Measurements from ENCODE around the gene PRKCZ.

PRKCZ gene

GRCh38 chr1:2215909-2216766, 165.9 kb downstream of the PRKCZ start:
- no peak for DNase-seq

DNA sequence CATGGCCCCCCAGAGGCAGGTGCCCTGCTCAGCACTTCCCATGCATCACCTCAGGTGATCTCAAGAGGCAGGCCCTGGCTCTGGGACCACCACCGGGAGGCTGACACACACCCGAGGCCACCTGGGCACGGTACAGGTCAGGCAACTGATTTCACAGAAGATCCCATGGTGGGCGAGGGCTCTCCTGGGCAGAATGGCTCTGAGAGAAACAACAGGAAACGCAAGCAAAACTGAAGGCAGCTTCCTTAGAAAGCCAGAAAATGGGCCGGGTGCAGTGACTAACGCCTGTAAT, 166.5 kb downstream of the PRKCZ start:
- no peak for DNase-seq

GRCh38 chr1:2221271-2221670, 171.1 kb downstream of the PRKCZ start:
- DNase-seq, result no peak

DNA sequence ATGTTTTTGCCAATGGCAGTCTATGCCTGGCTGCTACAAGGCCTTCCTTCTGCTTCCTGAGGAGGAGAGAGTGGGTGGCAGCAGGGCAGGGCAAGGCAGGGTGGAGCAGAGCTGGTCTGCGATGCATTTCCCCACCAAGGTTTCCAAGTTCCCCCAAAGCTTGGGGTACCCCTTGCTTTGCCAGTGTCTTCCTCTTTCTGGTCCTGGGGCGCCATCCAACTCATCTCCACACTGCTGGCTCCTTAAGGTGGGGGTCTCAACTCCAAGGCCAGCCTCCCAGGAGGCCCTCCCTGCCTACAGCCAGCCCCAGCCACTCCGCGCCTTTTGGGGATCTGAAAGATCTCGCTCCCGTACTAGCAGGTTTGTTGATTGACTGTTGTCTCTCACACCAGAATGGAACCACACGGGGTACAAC, 174.0 kb downstream of the PRKCZ start:
- DNase-seq, result no peak

DNA sequence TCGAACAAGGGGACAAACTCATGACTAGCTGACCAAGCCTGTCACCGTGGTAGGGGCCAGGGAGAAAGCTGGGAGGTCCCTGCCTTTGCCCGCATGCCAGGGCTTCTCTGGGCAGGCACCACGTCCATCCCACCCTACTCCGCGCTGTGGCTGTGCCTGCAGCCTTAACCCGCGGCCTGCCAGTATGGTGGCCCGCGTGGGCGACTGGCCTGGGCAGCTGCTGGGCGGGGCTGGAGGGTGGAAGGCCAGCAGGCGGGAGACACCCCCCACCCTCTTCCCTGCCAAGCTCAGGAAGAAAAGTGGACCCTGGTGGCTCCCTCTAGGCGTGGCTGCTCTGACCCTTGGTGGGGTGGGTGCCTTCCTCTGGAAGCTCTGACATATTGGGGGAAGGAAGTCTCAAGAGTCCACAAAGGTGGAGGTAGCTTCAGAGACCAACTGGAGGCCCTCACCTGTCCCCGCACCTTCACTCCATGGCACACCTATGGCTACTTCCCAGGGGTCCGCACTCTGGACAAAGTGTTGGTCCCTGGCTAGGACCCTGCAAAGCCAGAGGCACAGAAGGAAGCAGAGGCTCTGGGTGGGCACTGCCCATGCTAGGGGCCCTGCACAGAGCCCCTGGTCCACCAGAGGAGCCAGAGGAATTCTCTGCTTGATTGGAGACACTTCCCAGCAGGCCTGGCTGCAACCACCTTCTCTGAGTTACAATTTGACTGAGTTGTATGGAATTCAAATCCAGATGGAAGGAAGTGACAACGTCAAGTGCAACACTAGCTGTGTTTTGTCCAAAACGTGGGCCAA, 174.6 kb downstream of the PRKCZ start:
- DNase-seq, result no peak

- no peak for DNase-seq
Measured at GRCh38 chr1:2226525-2227345, 176.5 kb downstream of the PRKCZ start.

DNA sequence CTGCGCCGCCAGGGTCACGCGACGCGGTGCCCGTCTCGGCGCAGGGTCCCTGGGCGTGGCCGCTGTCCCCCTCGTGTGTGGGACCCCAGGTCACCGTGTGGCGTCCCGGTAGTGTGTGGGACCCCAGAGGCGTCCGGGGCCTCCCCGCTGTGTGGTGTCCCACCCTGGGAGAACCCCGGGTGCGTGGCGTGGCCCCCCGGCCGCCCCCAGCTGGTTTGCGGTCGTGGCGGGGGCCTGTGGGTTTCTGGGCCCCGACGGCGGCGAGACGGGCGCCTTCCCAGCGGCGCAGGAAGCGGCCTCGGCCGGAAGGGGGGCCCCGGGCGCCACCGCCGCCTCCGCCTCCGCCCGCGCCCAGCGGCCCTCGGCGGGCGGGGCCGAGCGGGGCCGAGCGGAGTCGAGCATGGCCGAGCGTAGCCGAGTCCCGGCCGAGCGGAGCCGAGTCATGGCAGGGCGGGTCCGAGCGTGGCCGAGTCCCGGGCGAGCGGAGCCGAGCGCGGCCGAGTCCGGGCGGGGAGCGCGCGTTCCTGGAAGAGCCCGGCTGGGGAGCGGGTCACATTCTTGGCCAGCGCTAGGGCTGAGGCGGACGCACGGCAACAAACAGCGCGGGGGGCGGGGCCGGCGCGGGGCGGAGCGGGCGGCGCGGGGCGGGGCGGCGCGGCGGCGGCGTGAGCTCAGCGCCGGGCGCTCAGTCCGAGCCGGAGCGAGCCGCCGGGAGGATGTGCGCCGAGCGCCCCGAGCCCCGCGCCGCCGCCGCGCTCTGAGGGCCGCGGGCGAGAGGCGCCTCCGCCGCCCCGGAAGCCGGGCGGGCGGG, 177.3 kb downstream of the PRKCZ start:
- DNase-seq, result peak; percentile 94

DNA sequence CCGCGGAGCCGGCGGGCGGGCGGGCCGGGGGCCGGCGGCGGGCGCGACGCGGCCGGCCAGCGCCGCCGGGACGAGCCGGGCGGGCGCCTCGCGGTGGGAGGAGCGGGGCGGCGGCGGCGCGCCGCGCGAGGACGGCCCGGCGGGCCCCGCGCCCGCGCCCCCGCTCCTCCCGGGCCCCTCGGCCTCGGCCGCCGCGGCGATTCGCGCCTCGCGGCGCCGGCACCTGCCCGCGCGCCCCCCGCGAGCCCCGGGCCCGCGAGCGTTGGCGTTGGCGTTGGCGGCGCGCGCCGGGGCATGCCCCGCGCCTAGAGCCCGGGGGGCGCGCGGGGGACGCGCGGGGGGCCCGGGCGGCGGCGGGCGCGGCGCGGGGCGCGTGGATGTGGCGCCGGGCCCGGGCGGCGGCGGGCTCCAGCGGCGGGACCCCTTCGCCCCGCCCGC, 178.0 kb downstream of the PRKCZ start, which contains the start of gene SKI:
Gene SKI (plus strand): TSS at position 163 of the 438 bp plus-strand sequence. CDS start 448 bp downstream, outside the sequence.
- no peak for DNase-seq

GRCh38 chr1:2228694-2229036, 178.5 kb downstream of the PRKCZ start:
- no peak for DNase-seq

DNA sequence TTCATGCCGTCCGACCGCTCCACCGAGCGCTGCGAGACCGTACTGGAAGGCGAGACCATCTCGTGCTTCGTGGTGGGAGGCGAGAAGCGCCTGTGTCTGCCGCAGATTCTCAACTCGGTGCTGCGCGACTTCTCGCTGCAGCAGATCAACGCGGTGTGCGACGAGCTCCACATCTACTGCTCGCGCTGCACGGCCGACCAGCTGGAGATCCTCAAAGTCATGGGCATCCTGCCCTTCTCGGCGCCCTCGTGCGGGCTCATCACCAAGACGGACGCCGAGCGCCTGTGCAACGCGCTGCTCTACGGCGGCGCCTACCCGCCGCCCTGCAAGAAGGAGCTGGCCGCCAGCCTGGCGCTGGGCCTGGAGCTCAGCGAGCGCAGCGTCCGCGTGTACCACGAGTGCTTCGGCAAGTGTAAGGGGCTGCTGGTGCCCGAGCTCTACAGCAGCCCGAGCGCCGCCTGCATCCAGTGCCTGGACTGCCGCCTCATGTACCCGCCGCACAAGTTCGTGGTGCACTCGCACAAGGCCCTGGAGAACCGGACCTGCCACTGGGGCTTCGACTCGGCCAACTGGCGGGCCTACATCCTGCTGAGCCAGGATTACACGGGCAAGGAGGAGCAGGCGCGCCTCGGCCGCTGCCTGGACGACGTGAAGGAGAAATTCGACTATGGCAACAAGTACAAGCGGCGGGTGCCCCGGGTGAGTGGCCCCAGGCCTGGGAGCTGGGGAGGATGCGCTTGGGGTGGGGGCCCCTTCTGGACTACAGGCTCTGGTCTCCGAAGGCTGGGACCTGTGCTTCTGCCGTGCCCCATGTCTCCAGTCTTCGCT, 179.0 kb downstream of the PRKCZ start:
- DNase-seq, result peak; percentile 40

DNA sequence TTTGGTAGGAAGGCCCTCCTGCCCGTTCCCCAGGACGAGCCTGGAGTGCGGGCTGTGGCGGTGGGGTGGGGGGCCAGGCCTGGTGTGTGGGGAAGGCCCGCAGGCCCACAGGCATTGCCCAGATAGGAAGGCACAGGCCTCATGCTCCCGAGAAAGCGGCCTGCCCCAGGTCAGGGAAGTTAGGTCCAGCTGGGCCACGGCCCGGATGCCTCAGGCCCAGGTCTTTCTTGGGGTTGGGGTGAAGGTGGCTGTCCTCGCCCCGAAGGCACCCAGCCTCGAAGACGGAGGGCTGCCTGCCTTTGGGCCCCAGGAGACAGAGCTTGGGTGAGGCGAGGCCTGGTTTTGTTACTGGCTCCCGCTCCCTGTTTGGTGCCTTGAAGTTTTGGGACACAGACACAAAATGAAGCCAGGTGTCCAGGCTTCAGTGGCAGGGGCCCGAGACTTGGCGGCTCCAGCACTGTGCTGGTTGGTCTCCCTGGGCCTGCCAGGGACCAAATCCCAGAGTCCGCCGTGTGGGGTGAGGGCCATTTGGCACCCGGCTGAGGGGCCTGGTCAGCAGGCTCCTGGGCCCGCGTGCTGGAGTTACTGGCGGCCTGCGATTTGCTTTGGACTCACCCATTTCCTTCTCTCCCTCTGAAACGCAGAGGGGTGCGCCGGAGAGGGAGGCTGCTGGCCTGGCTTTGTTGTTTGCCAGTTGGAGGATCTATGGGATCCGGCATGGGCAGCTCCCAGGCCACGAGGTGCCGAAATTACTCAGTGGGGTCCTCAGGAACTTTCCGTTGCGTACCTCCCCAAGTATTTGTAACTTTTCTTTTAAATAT, 179.9 kb downstream of the PRKCZ start:
- DNase-seq, result no peak

DNA sequence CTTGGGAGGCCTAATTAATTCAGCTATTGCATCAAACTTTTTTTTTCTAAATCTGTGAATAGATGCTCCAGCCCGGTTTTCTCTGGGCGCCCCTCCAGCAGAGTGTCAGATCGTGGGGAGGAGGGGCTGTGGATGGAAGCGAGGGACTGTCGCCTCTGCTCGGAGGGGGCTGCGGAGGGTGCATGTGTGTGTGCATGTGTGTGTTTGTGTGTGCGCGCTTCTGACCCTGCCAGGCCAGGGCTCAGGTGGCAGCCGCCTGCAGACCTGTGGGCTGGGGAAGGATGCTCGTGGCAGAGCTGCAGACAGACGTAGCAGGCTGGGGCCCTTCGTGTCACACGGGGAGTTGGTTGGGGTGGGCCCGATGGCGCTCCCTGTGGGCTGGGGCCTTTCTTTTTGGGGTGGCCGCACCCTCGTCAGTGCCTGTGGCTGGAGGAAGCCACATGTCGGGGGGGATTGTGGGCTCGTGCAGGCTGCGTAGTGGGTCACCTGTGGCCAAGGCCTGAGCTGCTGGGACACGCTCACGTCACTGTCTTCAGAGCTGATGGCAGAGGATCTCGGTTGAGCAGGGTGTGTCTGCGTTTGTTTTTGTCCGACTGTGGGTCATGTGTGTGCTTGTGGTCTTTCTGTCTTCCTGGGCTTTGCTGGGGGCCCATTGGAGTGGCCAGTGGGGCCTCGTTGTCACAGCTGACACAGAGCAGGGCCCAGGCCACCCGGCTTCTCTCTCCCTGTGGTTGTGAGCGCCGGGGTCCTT, 180.7 kb downstream of the PRKCZ start:
- DNase-seq, result no peak

DNA sequence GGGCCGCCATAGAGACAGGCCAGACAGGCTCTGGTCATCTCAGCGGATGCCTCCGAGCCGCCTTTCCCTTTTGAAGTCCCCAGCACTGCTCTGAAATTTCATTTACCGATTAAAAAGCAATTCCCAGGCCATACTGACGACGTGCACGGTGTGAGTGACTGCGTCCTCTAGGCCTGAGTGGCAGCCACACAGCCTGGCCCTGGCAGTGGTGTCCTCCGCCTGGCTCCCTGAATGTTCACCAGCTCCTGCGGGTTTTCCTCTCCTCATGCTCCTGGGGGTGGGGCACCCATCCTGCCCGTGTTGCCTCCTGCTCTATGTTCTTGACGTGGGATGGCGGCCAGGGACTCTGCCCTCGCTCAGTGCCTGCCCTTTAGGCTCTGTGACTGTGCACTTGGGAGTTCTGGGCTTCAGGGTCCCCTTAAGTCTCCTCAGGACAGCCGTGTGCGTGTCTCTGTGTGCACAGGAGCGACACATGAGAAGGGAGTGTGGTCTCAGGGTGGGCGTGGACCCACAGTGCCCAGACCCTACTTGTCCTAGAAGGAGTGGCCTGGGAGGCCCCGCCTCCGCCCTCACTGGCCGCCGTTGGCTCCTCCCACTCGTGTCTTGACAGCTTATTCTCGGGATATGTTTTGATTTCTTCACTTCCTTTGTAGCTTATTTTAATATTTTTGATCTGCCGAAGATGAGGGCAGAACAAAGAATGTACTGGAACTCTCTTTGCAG, 181.5 kb downstream of the PRKCZ start:
- DNase-seq, result peak; percentile 63

- no peak for DNase-seq
Measured at GRCh38 chr1:2232255-2232915, 182.2 kb downstream of the PRKCZ start.

DNA sequence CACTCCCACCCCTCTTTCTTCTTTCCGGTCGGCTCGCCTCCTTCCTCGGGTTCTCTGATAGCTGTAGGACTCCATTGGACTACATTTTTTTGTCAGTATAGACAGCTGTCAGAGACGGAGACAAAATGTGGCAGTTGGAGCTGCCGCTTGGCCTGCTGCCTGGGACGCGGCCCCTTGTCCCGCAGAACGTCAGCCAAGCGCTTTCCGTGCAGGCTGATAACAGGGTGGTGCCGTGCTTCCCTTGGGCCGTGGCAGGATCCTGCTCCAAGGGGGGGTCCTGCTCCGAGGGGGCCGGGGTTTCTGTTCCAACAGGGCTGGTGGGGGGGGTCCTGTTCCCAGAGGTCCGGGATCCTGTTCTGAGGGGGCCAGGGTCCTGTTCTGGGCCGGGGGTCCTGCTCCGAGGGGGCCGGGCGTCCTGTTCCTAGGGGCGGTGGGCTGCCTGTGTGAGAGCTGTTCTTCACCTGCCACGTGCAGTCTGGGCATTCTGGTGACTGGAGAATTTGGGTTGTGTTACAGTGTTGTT, 182.8 kb downstream of the PRKCZ start:
- DNase-seq, result no peak

GRCh38 chr1:2233468-2233867, 183.3 kb downstream of the PRKCZ start:
- no peak for DNase-seq

GRCh38 chr1:2233997-2234761, 184.0 kb downstream of the PRKCZ start:
- peak; percentile 62 for DNase-seq

DNA sequence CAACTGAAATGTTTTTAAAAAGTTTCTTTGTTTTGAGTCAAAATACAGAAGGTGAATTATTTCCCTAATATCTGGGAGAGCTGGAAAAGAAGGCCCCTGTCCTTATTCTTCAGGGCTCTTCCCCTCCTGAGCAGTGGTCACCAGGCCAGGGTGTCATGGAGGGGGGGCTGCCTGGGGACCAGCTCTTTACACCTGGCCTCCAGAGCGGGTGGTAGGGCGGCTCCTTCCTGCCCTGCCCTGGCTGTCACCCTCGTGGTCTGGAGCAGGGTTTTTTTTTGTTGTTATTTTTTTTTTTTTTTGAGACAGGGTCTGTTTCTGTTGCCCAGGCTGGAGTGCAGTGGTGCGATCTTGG, 184.5 kb downstream of the PRKCZ start:
- no peak for DNase-seq
